H9 (cell line): ENCODE measurements around the gene CCDC91. TPM values are rescaled to one million over a fixed set of nuclear protein-coding genes. Genes with fewer than 3 reads are reported as not detected.

Source experiments
- DNase-seq: peaks from one replicate; pipeline ENCODE4 v3.0.0-alpha.2; 2017
- H2AFZ ChIP-seq: one replicate; pipeline ENCODE4 v1.6.1; 2013; ENCODE audit warnings: mild to moderate bottlenecking, low read length, control low read depth, moderate library complexity
- H2AK5ac ChIP-seq: 2 replicates; pipeline ENCODE4 v1.6.1; 2013; ENCODE audit warnings: low read length, control low read depth, mixed read lengths; ENCODE audit not compliant: insufficient read length
- H2BK120ac ChIP-seq: one replicate; pipeline ENCODE4 v1.6.1; 2013; ENCODE audit warnings: low read depth, mild to moderate bottlenecking, low read length, control low read depth, inconsistent platforms; ENCODE audit not compliant: poor library complexity, severe bottlenecking
- H2BK12ac ChIP-seq: 2 replicates; pipeline ENCODE4 v1.6.1; 2013; ENCODE audit warnings: low read length, control low read depth, mixed read lengths, low read depth; ENCODE audit not compliant: insufficient read length
- H2BK15ac ChIP-seq: 2 replicates; pipeline ENCODE4 v1.6.1; 2013; ENCODE audit warnings: low read depth, low read length, control low read depth
- H2BK20ac ChIP-seq: one replicate; pipeline ENCODE4 v1.6.1; 2013; ENCODE audit warnings: low read depth, mild to moderate bottlenecking, low read length, control low read depth, inconsistent platforms; ENCODE audit not compliant: poor library complexity, severe bottlenecking
- H2BK5ac ChIP-seq: 2 replicates; pipeline ENCODE4 v1.6.1; 2013; ENCODE audit warnings: low read length, control low read depth, mixed read lengths; ENCODE audit not compliant: insufficient read length
- H3K14ac ChIP-seq: 2 replicates; pipeline ENCODE4 v1.6.1; 2013; ENCODE audit warnings: low read length, control low read depth; ENCODE audit not compliant: insufficient read depth
- H3K18ac ChIP-seq: 2 replicates; pipeline ENCODE4 v1.6.1; 2013; ENCODE audit warnings: low read depth, mild to moderate bottlenecking, mixed read lengths, low read length, control low read depth; ENCODE audit not compliant: insufficient read length
- H3K23ac ChIP-seq: 2 replicates; pipeline ENCODE4 v1.6.1; 2013; ENCODE audit warnings: low read length, control low read depth, mixed read lengths, low read depth; ENCODE audit not compliant: insufficient read length
- H3K23me2 ChIP-seq: 2 replicates; pipeline ENCODE4 v1.6.1; 2013; ENCODE audit warnings: low read depth, mild to moderate bottlenecking, mixed read lengths, low read length, control low read depth; ENCODE audit not compliant: insufficient read length, poor library complexity, severe bottlenecking
- H3K27ac ChIP-seq: 2 replicates; pipeline ENCODE4 v1.5.1; 2013; ENCODE audit warnings: low read length, control low read depth, mixed read lengths, low read depth; ENCODE audit not compliant: insufficient read length
- H3K27me3 ChIP-seq: 2 replicates; pipeline ENCODE4 v1.6.1; 2013; ENCODE audit warnings: low read length, control low read depth, inconsistent platforms; ENCODE audit not compliant: insufficient read depth
- H3K4ac ChIP-seq: 2 replicates; pipeline ENCODE4 v1.6.1; 2013; ENCODE audit warnings: low read depth, mild to moderate bottlenecking, control low read depth, inconsistent platforms, low read length, moderate library complexity
- H3K4me1 ChIP-seq: 2 replicates; pipeline ENCODE4 v1.6.1; 2013; ENCODE audit warnings: low read length, control low read depth, inconsistent platforms; ENCODE audit not compliant: insufficient read depth
- H3K4me2 ChIP-seq: 2 replicates; pipeline ENCODE4 v1.6.1; 2013; ENCODE audit warnings: low read length, control low read depth, mixed read lengths; ENCODE audit not compliant: insufficient read length, insufficient read depth
- H3K56ac ChIP-seq: 2 replicates; pipeline ENCODE4 v1.6.1; 2013; ENCODE audit warnings: low read depth, mild to moderate bottlenecking, mixed read lengths, low read length, control low read depth; ENCODE audit not compliant: insufficient read length
- H3K79me1 ChIP-seq: 2 replicates; pipeline ENCODE4 v1.6.1; 2013; ENCODE audit warnings: low read depth, mild to moderate bottlenecking, moderate library complexity, low read length, control low read depth, inconsistent platforms; ENCODE audit not compliant: insufficient read depth, poor library complexity, severe bottlenecking
- H3K79me2 ChIP-seq: 2 replicates; pipeline ENCODE4 v1.6.1; 2013; ENCODE audit warnings: low read length, control low read depth, inconsistent platforms; ENCODE audit not compliant: insufficient read depth
- H3K9ac ChIP-seq: 2 replicates; pipeline ENCODE4 v1.6.1; 2013; ENCODE audit warnings: low read length, control low read depth, mixed read lengths; ENCODE audit not compliant: insufficient read length; ENCODE audit errors: extremely low read depth
- H3K9me3 ChIP-seq: one replicate; pipeline ENCODE4 v1.6.1; 2013; ENCODE audit warnings: low read depth, low read length, inconsistent platforms; ENCODE audit not compliant: control insufficient read depth
- H3T11ph ChIP-seq: one replicate; pipeline ENCODE4 v1.6.1; 2013; ENCODE audit warnings: mild to moderate bottlenecking, low read length, control low read depth, inconsistent platforms
- H4K20me1 ChIP-seq: one replicate; pipeline ENCODE4 v1.6.1; 2013; ENCODE audit not compliant: control insufficient read depth, insufficient read length, insufficient read depth
- H4K5ac ChIP-seq: 2 replicates; pipeline ENCODE4 v1.6.1; 2013; ENCODE audit warnings: low read depth, mild to moderate bottlenecking, mixed read lengths, low read length, control low read depth; ENCODE audit not compliant: insufficient read length
- H4K8ac ChIP-seq: replicated peaks from 2 replicates; pipeline ENCODE4 v1.6.1; 2013; ENCODE audit warnings: low read length, control low read depth, mixed read lengths, low read depth; ENCODE audit not compliant: insufficient read length
- H4K91ac ChIP-seq: 2 replicates; pipeline ENCODE4 v1.6.1; 2013; ENCODE audit warnings: low read depth, mild to moderate bottlenecking, moderate library complexity, mixed read lengths, low read length, control low read depth; ENCODE audit not compliant: insufficient read length
- H3K27ac Mint-ChIP-seq, 3 experiments: 2 replicates in 2 of 3; 3 replicates in 1 of 3; pipeline ENCODE4 v1.8.0; 2020 to 2021; ENCODE audit warnings: mixed read lengths in 3 of 3, mild to moderate bottlenecking in 1 of 3, moderate library complexity in 1 of 3
- H3K27me3 Mint-ChIP-seq: 2 replicates; pipeline ENCODE4 v1.8.0; 2021; ENCODE audit warnings: low read depth, mild to moderate bottlenecking, moderate library complexity, mixed read lengths
- H3K36me3 Mint-ChIP-seq, 3 experiments: 2 replicates in 2 of 3; 3 replicates in 1 of 3; pipeline ENCODE4 v1.8.0; 2020 to 2021; ENCODE audit warnings: low read depth in 3 of 3, mixed read lengths in 3 of 3; ENCODE audit not compliant: insufficient read depth in 1 of 3
- H3K4me1 Mint-ChIP-seq, 2 experiments: 2 replicates each; pipeline ENCODE4 v1.8.0; 2020; ENCODE audit warnings: mixed read lengths in 2 of 2
- H3K4me3 Mint-ChIP-seq, 2 experiments: 2 replicates in 1 of 2; 3 replicates in 1 of 2; pipeline ENCODE4 v1.8.0; 2020 to 2021; ENCODE audit warnings: mild to moderate bottlenecking in 2 of 2, mixed read lengths in 2 of 2, moderate library complexity in 1 of 2
- H3K9me3 Mint-ChIP-seq, 2 experiments: 2 replicates in 1 of 2; 3 replicates in 1 of 2; pipeline ENCODE4 v1.8.0; 2020; ENCODE audit warnings: mild to moderate bottlenecking in 2 of 2, mixed read lengths in 2 of 2, moderate library complexity in 1 of 2
- WGBS: extraction: QIAGEN DNeasy Blood & Tissue Kit; methylation state at CpG from one replicate; pipeline ENCODE4 v1.1.7; 2013; ENCODE audit warnings: missing lambda C conversion rate, low lambda C conversion rate, mixed read lengths; ENCODE audit not compliant: insufficient read length; ENCODE audit errors: extremely low coverage; 5-methylcytosine and 5-hydroxymethylcytosine counted together
- total RNA-seq: library from RNA; stranded (reverse); gene quantifications from 2 replicates; pipeline ENCODE4 v1.2.1, GENCODE V29; 2021
- TF ChIP-seq, protein P1 (sequence below): fragments of 200-600 bp; sonication (generic); conservative IDR thresholded peaks from 3 replicates; pipeline ENCODE4 v1.8.0; 2021; ENCODE audit warnings: antibody characterized with exemption, mild to moderate bottlenecking

The CCDC91 gene
- total RNA-seq, 1 experiment from 2014 or later, result 22.7 TPM

DNA sequence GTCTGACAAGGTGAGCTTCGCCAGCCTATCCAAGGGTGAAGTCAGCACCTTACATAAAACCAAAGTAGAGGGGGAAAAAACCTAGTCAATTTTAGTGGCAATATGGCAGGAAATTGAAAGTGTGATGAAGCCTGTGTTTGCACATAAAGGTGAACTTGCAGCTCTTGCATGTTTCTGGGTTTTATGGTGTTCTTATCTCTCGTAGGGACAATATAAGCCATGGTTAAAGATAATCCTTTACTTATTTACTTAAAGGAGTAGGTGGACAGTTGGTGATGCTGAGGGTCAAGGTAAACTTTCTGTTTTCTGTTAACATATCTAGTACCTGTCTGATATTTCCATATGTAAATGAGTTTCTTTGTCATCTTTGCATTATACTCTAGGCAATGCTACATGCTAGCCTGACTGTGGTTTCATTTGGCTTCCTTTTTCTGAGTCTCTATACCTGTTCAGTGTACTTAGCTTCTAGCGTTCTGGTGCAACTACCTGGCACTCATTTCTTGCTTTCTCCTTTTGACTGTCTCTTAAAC, 32.8 kb downstream of the CCDC91 start:
- no peak overlapping the region for H4K8ac ChIP-seq
- H2AK5ac ChIP-seq, result no peak overlapping the region
- no peak overlapping the region for H3K14ac ChIP-seq
- H2BK5ac ChIP-seq, result no peak overlapping the region
- no peak overlapping the region for H3K56ac ChIP-seq
- H3K23ac ChIP-seq, result no peak overlapping the region
- WGBS, result no CpG with 5 or more reads among the region's 3 CpGs
- no peak overlapping the region for H4K5ac ChIP-seq
- Mint-ChIP-seq H3K4me3 (no peak overlapping the region), H3K9me3 (peaks cover 16 to 17% of the 10 kb centered on the region in 2 experiments), H3K27ac (peak overlapping the region in 1 of 3 experiments; percentile 75; a peak in 2 of 7 replicates), H3K27me3 (no peaks in the 10 kb centered on the region), H3K36me3 (peaks cover 8 to 30% (median 10%) of the 10 kb centered on the region in 3 experiments), H3K4me1 (peaks cover 23 to 26% of the 10 kb centered on the region in 2 experiments)
- H2BK15ac ChIP-seq, result no peak overlapping the region
- TF ChIP-seq, protein P1, sequence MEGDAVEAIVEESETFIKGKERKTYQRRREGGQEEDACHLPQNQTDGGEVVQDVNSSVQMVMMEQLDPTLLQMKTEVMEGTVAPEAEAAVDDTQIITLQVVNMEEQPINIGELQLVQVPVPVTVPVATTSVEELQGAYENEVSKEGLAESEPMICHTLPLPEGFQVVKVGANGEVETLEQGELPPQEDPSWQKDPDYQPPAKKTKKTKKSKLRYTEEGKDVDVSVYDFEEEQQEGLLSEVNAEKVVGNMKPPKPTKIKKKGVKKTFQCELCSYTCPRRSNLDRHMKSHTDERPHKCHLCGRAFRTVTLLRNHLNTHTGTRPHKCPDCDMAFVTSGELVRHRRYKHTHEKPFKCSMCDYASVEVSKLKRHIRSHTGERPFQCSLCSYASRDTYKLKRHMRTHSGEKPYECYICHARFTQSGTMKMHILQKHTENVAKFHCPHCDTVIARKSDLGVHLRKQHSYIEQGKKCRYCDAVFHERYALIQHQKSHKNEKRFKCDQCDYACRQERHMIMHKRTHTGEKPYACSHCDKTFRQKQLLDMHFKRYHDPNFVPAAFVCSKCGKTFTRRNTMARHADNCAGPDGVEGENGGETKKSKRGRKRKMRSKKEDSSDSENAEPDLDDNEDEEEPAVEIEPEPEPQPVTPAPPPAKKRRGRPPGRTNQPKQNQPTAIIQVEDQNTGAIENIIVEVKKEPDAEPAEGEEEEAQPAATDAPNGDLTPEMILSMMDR, result no peak
- no peaks in the 10 kb centered on the region for H3K23me2 ChIP-seq
- H3K79me1 ChIP-seq, result peaks cover 3% of the 10 kb centered on the region
- no peak overlapping the region for H3K18ac ChIP-seq
- no peak overlapping the region for H3K9ac ChIP-seq
- no peak overlapping the region for H3K27ac ChIP-seq
- H2AFZ ChIP-seq, result no peak overlapping the region
- no peak overlapping the region for H3T11ph ChIP-seq
- no peaks in the 10 kb centered on the region; the same call in 1 of the 2 replicates for H3K79me2 ChIP-seq
- no peak overlapping the region for H3K4ac ChIP-seq
- no peak overlapping the region for H2BK120ac ChIP-seq
- H2BK12ac ChIP-seq, result no peak overlapping the region
- H4K20me1 ChIP-seq, result no peaks in the 10 kb centered on the region
- H3K4me1 ChIP-seq, result peaks cover 2% of the 10 kb centered on the region; the same call in 1 of the 2 replicates
- DNase-seq, result no peak
- H2BK20ac ChIP-seq, result no peak overlapping the region
- no peak overlapping the region for H3K4me2 ChIP-seq
- no peaks in the 10 kb centered on the region for H3K9me3 ChIP-seq
- no peak overlapping the region for H4K91ac ChIP-seq
- H3K27me3 ChIP-seq, result no peaks in the 10 kb centered on the region
